B cell (primary cell): ENCODE measurements around the gene ANXA1. TPM values are rescaled to one million over a fixed set of nuclear protein-coding genes. Genes with fewer than 3 reads are reported as not detected.

Source experiments
- ATAC-seq: fragments of 200-7000 bp; cut with Tn5 transposase; one replicate; pipeline ENCODE4 v1.10.0; 2021; ENCODE audit warnings: low read depth, mild to moderate bottlenecking, moderate number of reproducible peaks, moderate library complexity
- CTCF ChIA-PET: fragments of 350-600 bp; sonication (Branson Sonifier 250); formaldehyde crosslinking; loops from one replicate; lab custom pipeline; 2021; ENCODE audit warnings: antibody characterized with exemption, inconsistent platforms; lab: Charles Lee
- POLR2A ChIA-PET: fragments of 350-600 bp; sonication (Branson Sonifier 250); formaldehyde crosslinking; loops from one replicate; lab custom pipeline; 2021; ENCODE audit warnings: antibody characterized with exemption; lab: Charles Lee
- DNase-seq: peaks from one replicate; pipeline ENCODE4 v3.0.0; 2013
- H2AFZ ChIP-seq: 2 replicates; pipeline ENCODE4 v1.6.1; 2012; ENCODE audit warnings: mild to moderate bottlenecking, low read depth, low read length; ENCODE audit not compliant: insufficient read depth, poor library complexity, severe bottlenecking
- H3K27ac ChIP-seq, 2 donors: 1 replicate in 1 of 2; 2 replicates in 1 of 2; pipeline ENCODE4 v1.5.1; 2012 to 2013; ENCODE audit warnings: low read length in 2 of 2, mild to moderate bottlenecking in 2 of 2, moderate library complexity in 1 of 2
- H3K27me3 ChIP-seq, 4 experiments: fragments of 200-600 bp in 1 of 4; sonication (generic) in 1 of 4; replicated peaks in 1 of 4; 1 replicate in 2 of 4; 2 replicates in 2 of 4; pipeline versions ENCODE4 v1.6.1 to v1.7.0; 2013 to 2016; ENCODE audit warnings: low read length in 3 of 4, mild to moderate bottlenecking in 2 of 4, mixed read lengths in 1 of 4, moderate library complexity in 1 of 4; ENCODE audit not compliant: insufficient read depth in 4 of 4, control insufficient read depth in 3 of 4; ENCODE audit errors: control extremely low read depth in 1 of 4
- H3K36me3 ChIP-seq, 2 experiments: replicated peaks in 1 of 2; 1 replicate in 1 of 2; 2 replicates in 1 of 2; pipeline versions ENCODE4 v1.6.1 to v1.7.1; 2013; ENCODE audit warnings: low read length in 1 of 2; ENCODE audit not compliant: insufficient read depth in 2 of 2, control insufficient read depth in 1 of 2; ENCODE audit errors: control extremely low read depth in 1 of 2, extremely low read depth in 1 of 2
- H3K4me1 ChIP-seq, 2 donors: fragments of 200-600 bp in 1 of 2; sonication (generic) in 1 of 2; 1 replicate in 1 of 2; 2 replicates in 1 of 2; pipeline versions ENCODE4 v1.5.1 to v1.6.1; 2013 to 2017; ENCODE audit warnings: low read length in 2 of 2; ENCODE audit not compliant: control insufficient read depth in 2 of 2, insufficient read depth in 2 of 2
- H3K4me2 ChIP-seq: replicated peaks from 2 replicates; pipeline ENCODE3; 2012; ENCODE audit warnings: mild to moderate bottlenecking, low read depth, low read length; ENCODE audit not compliant: poor library complexity, severe bottlenecking
- H3K4me3 ChIP-seq, 5 experiments: fragments of 200-600 bp in 1 of 5; sonication (generic) in 1 of 5; 1 replicate in 3 of 5; 2 replicates in 2 of 5; pipeline versions ENCODE4 v1.5.1 to v1.7.0; 2011 to 2016; ENCODE audit warnings: low read length in 4 of 5, mild to moderate bottlenecking in 4 of 5, low read depth in 2 of 5, control low read depth in 1 of 5, moderate library complexity in 1 of 5; ENCODE audit not compliant: insufficient read depth in 1 of 5; ENCODE audit errors: control extremely low read depth in 1 of 5, extremely low read depth in 1 of 5
- H3K79me2 ChIP-seq: fragments of 200-600 bp; sonication (generic); one replicate; pipeline ENCODE4 v1.6.0; 2016; ENCODE audit warnings: low read length; ENCODE audit not compliant: control insufficient read depth, insufficient read depth
- H3K9ac ChIP-seq: fragments of 200-600 bp; sonication (generic); 2 replicates; pipeline ENCODE4 v1.6.1; 2017; ENCODE audit warnings: mild to moderate bottlenecking, low read length, moderate library complexity
- H3K9me3 ChIP-seq, 3 donors: one replicate each; pipeline versions ENCODE4 v1.6.1 to v1.7.1; 2013; ENCODE audit warnings: low read length in 2 of 3; ENCODE audit not compliant: control insufficient read depth in 2 of 3, insufficient read depth in 1 of 3; ENCODE audit errors: control extremely low read depth in 1 of 3
- H4K20me1 ChIP-seq: 2 replicates; pipeline ENCODE4 v1.6.0; 2012; ENCODE audit warnings: mild to moderate bottlenecking, low read length; ENCODE audit not compliant: insufficient read depth, control insufficient read depth, poor library complexity, severe bottlenecking
- H3K27ac Mint-ChIP-seq: one replicate; pipeline ENCODE4 v1.8.0; 2021; ENCODE audit warnings: mixed read lengths
- H3K27me3 Mint-ChIP-seq: one replicate; pipeline ENCODE4 v1.8.0; 2021; ENCODE audit warnings: mixed read lengths
- H3K4me1 Mint-ChIP-seq: one replicate; pipeline ENCODE4 v1.8.0; 2021; ENCODE audit warnings: mixed read lengths
- H3K4me3 Mint-ChIP-seq: one replicate; pipeline ENCODE4 v1.8.0; 2021; ENCODE audit warnings: mixed read lengths
- H3K9me3 Mint-ChIP-seq: one replicate; pipeline ENCODE4 v1.8.0; 2022; ENCODE audit warnings: mixed read lengths; ENCODE audit not compliant: insufficient read depth
- CTCF ChIP-seq: fragments of 200-600 bp; IDR thresholded peaks from one replicate; pipeline ENCODE4 v1.8.0; 2022; ENCODE audit warnings: antibody characterized with exemption, mild to moderate bottlenecking
- EZH2 ChIP-seq: IDR thresholded peaks from 2 replicates; pipeline ENCODE4 v1.6.1; 2012; ENCODE audit warnings: borderline replicate concordance, low read depth, mild to moderate bottlenecking, moderate library complexity, low read length; ENCODE audit not compliant: insufficient read depth, poor library complexity, severe bottlenecking
- WGBS: methylation state at CpG from one replicate; pipeline ENCODE4 v1.1.5; 2013; ENCODE audit warnings: missing lambda C conversion rate; ENCODE audit not compliant: insufficient coverage; 5-methylcytosine and 5-hydroxymethylcytosine counted together
- intact Hi-C: fragments of 100-400 bp; cut with micrococcal nuclease; formaldehyde crosslinking; loops from one replicate; pipeline ENCODE4 v1.10.0; 2022
- polyA plus RNA-seq: library from polyadenylated mRNA; depleted of rRNA; stranded (reverse); fragments of >200 nt; gene quantifications from 2 replicates; pipeline ENCODE4 v1.2.3, GENCODE V29; 2012
- total RNA-seq, 2 donors: library from RNA; stranded (reverse); fragments of 120-200 nt in 1 of 2; gene quantifications; 1 replicate in 1 of 2; 2 replicates in 1 of 2; pipeline versions ENCODE4 v1.2.3 to v1.2.4, GENCODE V29; 2013 to 2022

ANXA1 gene
- total and polyA plus RNA-seq, 2 donors (not counting 1 experiment from before 2014, with no cell fraction given), result 0.99 to 15.4 TPM

- POLR2A ChIA-PET, result no interaction called here
- Mint-ChIP-seq H3K4me1 (peaks cover 12% of the 10 kb centered on the region), H3K4me3 (no peak overlapping the region), H3K27ac (no peak overlapping the region), H3K9me3 (no peaks in the 10 kb centered on the region), H3K27me3 (peaks cover 5% of the 10 kb centered on the region)
- H3K4me1 ChIP-seq, result peaks cover 1 to 5% of the 10 kb centered on the region in 2 donors
- no peak overlapping the region for H3K27ac ChIP-seq
- no peak overlapping the region for H3K4me2 ChIP-seq
- DNase-seq (no peak), ATAC-seq (no peak)
- H3K27me3 ChIP-seq, result peaks cover 0 to 3% (median 0%) of the 10 kb centered on the region in 4 experiments
- no peak overlapping the region for H3K4me3 ChIP-seq
- CTCF ChIA-PET, result interaction anchor here (1.2 kb wide), 1 partner anchor 45 kb away, joined by 4 read pairs; no protein-coding TSS in a partner anchor
- intact Hi-C loops, result no loop called here
- no peaks in the 10 kb centered on the region for H3K36me3 ChIP-seq
- no peak overlapping the region for H3K9ac ChIP-seq
- H3K9me3 ChIP-seq, result no peaks in the 10 kb centered on the region
- no peak for TF ChIP-seq CTCF
- TF ChIP-seq EZH2, result no peak
- H4K20me1 ChIP-seq, result no peaks in the 10 kb centered on the region
- no peak overlapping the region for H2AFZ ChIP-seq
- H3K79me2 ChIP-seq, result no peaks in the 10 kb centered on the region
- WGBS, result no CpG with 5 or more reads among the region's 2 CpGs
Measured at GRCh38 chr9:73152953-73153352, 1.3 kb downstream of the ANXA1 start.

GRCh38 chr9:73153793-73154227, 2.1 kb downstream of the ANXA1 start:
- ChIA-PET POLR2A (no interaction called here), CTCF (no interaction called here)
- Histone ChIP-seq H3K79me2 (no peaks in the 10 kb centered on the region), H3K4me2 (no peak overlapping the region), H3K27me3 (peaks cover 0 to 3% (median 0%) of the 10 kb centered on the region in 4 experiments), H3K4me1 (no peaks in the 10 kb centered on the region), H3K9me3 (no peaks in the 10 kb centered on the region), H3K36me3 (no peaks in the 10 kb centered on the region), H3K4me3 (no peak overlapping the region), H3K9ac (no peak overlapping the region), H2AFZ (no peak overlapping the region), H4K20me1 (no peaks in the 10 kb centered on the region), H3K27ac (no peak overlapping the region)
- peaks cover 7% of the 10 kb centered on the region for H3K4me1 Mint-ChIP-seq
- H3K4me3 Mint-ChIP-seq, result no peak overlapping the region
- no peaks in the 10 kb centered on the region for H3K9me3 Mint-ChIP-seq
- peaks cover 5% of the 10 kb centered on the region for H3K27me3 Mint-ChIP-seq
- TF ChIP-seq EZH2, result no peak
- TF ChIP-seq CTCF, result no peak
- intact Hi-C loops, result no loop called here
- no peak overlapping the region for H3K27ac Mint-ChIP-seq
- DNase-seq (no peak), ATAC-seq (no peak)
- WGBS, result 58% methylated on average over 3 of the region's 4 CpGs
